Measurements from ENCODE around the gene TMEM240. TPM values are rescaled to one million over a fixed set of nuclear protein-coding genes. Genes with fewer than 3 reads are reported as not detected.

Gene TMEM240
- total RNA-seq, 1 experiment from 2014 or later, result 8.0 TPM

DNA sequence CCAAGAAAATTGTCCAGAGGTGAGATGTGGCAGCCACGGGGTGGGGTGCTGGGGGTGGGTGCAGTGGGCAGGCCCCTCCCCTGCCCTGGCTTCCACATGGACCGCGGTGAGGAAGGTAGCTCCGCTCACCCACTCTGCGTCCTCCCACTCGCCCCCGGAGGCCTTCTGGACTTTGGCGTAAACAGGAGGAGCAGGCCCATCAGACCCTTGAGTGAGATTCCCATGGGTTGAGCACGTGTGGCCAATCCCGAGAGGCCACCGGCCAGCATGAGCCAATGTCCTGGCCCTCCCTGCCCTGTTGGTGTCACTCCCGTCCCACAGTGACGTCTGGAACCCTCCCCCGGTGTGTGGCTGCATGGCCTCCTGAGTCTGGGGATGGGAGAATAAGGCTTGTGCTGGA lies 8.2 kb upstream of the TMEM240 start (continued):
- no peak for TF ChIP-seq NFATC4 (CRISPR knock-in tag; IDR thresholded peaks at IDR 0.05)
- no peak for TF ChIP-seq TCF7 (CRISPR knock-in tag; IDR thresholded peaks at IDR 0.05; ENCODE audit: low read depth)
- TF ChIP-seq HMGA2 (CRISPR knock-in tag; IDR thresholded peaks at IDR 0.05), result no peak
- TF ChIP-seq ZBTB21 (CRISPR knock-in tag; IDR thresholded peaks at IDR 0.05; ENCODE audit: borderline replicate concordance), result no peak

- POLR2A ChIA-PET, result no interaction called here
- no peaks in the 10 kb centered on the region; the same call in 1 of the 2 replicates for H3K27me3 Mint-ChIP-seq (ENCODE audit: low read depth)
- H3K36me3 Mint-ChIP-seq, result peaks cover 2% of the 10 kb centered on the region; the same call in 1 of the 2 replicates
- ATAC-seq (no peak), DNase-seq (ENCODE audit: low spot score) (no peak)
- H3K9me3 Mint-ChIP-seq, result no peaks in the 10 kb centered on the region
- H3K4me3 Mint-ChIP-seq, result no peak overlapping the region
- no peak for TF ChIP-seq IRF1 (CRISPR knock-in tag; IDR thresholded peaks at IDR 0.05)
- no peak for TF ChIP-seq HMGA2 (CRISPR knock-in tag; IDR thresholded peaks at IDR 0.05)
- no peak for TF ChIP-seq RELA (CRISPR knock-in tag; IDR thresholded peaks at IDR 0.05; ENCODE audit: borderline replicate concordance)
- no peak for TF ChIP-seq OVOL2 (CRISPR knock-in tag; IDR thresholded peaks at IDR 0.05; ENCODE audit: borderline replicate concordance)
- TF ChIP-seq ZBTB43 (CRISPR knock-in tag; IDR thresholded peaks at IDR 0.05), result no peak
- TF ChIP-seq ZNF532 (CRISPR knock-in tag; IDR thresholded peaks at IDR 0.05; ENCODE audit: borderline replicate concordance), result no peak
- no peak for TF ChIP-seq NFATC4 (CRISPR knock-in tag; IDR thresholded peaks at IDR 0.05)
- no peak for TF ChIP-seq CREM (CRISPR knock-in tag; IDR thresholded peaks at IDR 0.05)
- CTCF ChIA-PET, result no interaction called here
- H3K4me1 Mint-ChIP-seq, result no peaks in the 10 kb centered on the region
- H3K27ac Mint-ChIP-seq, result no peak overlapping the region
These were observed 7.1 kb upstream of the TMEM240 start for GRCh38 chr1:1547476-1547875.

DNA sequence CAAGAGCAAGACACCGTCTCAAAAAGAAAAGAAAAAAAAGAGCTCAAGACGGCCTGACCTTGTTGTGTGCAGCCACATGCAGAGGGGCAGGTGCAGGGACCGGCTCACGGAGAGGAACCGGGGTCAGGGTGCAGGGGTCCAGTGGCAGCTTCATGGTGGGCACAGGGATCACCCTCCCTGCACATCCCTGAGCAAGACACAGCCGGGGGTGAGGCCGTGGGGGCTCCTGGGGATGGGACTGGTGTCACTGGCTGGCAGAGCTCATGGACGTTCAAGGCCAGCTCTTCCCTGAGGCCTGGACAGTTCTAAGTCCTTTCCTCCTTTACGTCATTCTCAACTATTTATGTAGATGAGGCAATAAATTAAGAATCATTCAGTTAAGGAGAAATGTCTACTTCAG lies 6.6 kb upstream of the TMEM240 start:
- TF ChIP-seq TP53 (CRISPR knock-in tag; IDR thresholded peaks at IDR 0.05) (no peak), MXD4 (CRISPR knock-in tag; IDR thresholded peaks at IDR 0.05; ENCODE audit: borderline replicate concordance) (no peak), SOX15 (CRISPR knock-in tag; IDR thresholded peaks at IDR 0.05) (no peak), CBFB (CRISPR knock-in tag; IDR thresholded peaks at IDR 0.05; ENCODE audit: low read depth) (no peak), ZNF532 (CRISPR knock-in tag; IDR thresholded peaks at IDR 0.05; ENCODE audit: borderline replicate concordance) (no peak), ZNF263 (CRISPR knock-in tag; IDR thresholded peaks at IDR 0.05; ENCODE audit: low read depth) (no peak), ESRRA (CRISPR knock-in tag; IDR thresholded peaks at IDR 0.05; ENCODE audit: borderline replicate concordance) (no peak), NFATC4 (CRISPR knock-in tag; IDR thresholded peaks at IDR 0.05) (no peak), NR3C1 (CRISPR knock-in tag; conservative IDR thresholded peaks at IDR 0.05; ENCODE audit: low read depth) (no peak), ZNF138 (CRISPR knock-in tag; conservative IDR thresholded peaks at IDR 0.05) (no peak), GTF2I (CRISPR knock-in tag; conservative IDR thresholded peaks at IDR 0.05) (no peak)
- Mint-ChIP-seq H3K4me3 (no peak overlapping the region), H3K9me3 (no peaks in the 10 kb centered on the region), H3K27ac (no peak overlapping the region), H3K36me3 (peaks cover 3% of the 10 kb centered on the region), H3K27me3 (ENCODE audit: low read depth) (no peaks in the 10 kb centered on the region), H3K4me1 (no peaks in the 10 kb centered on the region)
- ChIA-PET CTCF (no interaction called here), POLR2A (interaction anchor here (0.6 kb wide), 1 partner anchor 42 kb away, joined by 4 read pairs; no protein-coding TSS in a partner anchor)
- DNase-seq (ENCODE audit: low spot score) (no peak), ATAC-seq (no peak)
